HFFc6 (cell line): Measurements from ENCODE around the gene GOLGA6L10. TPM values are rescaled to one million over a fixed set of nuclear protein-coding genes. Genes with fewer than 3 reads are reported as not detected.
"Not testable (repeated sequence)": the region's sequence is repeated elsewhere in the genome, so short reads cannot be mapped to it uniquely, and the experiment has no call there.

Experiments used
- DNase-seq: peaks from one replicate; pipeline ENCODE4 v3.0.0-alpha.2; 2018
- H3K27ac Mint-ChIP-seq: 2 replicates; pipeline ENCODE4 v1.8.0; 2020; ENCODE audit warnings: mild to moderate bottlenecking, mixed read lengths
- H3K27me3 Mint-ChIP-seq: 2 replicates; pipeline ENCODE4 v1.8.0; 2021; ENCODE audit warnings: mild to moderate bottlenecking, moderate library complexity, mixed read lengths; ENCODE audit not compliant: insufficient read depth
- H3K36me3 Mint-ChIP-seq: 2 replicates; pipeline ENCODE4 v1.8.0; 2021; ENCODE audit warnings: low read depth, mixed read lengths
- H3K4me1 Mint-ChIP-seq: 2 replicates; pipeline ENCODE4 v1.8.0; 2020; ENCODE audit warnings: low read depth, mixed read lengths
- H3K4me3 Mint-ChIP-seq: 2 replicates; pipeline ENCODE4 v1.8.0; 2020; ENCODE audit warnings: mild to moderate bottlenecking, moderate library complexity, mixed read lengths
- H3K9me3 Mint-ChIP-seq: 2 replicates; pipeline ENCODE4 v1.8.0; 2020; ENCODE audit warnings: mild to moderate bottlenecking, mixed read lengths
- total RNA-seq, 6 experiments: library from RNA; stranded (reverse); fragmentation: NEBNext Ultra II Directional; extraction: Animal tissue kit (Norgen Biotek cat#: 25700); gene quantifications; 2 replicates in 1 of 6; 3 replicates in 5 of 6; pipeline ENCODE4 v1.2.3, GENCODE V29; 2021
- TF ChIP-seq, protein P1 (sequence below): fragments of 200-600 bp; sonication (generic); IDR thresholded peaks from 2 replicates; pipeline ENCODE4 v1.5.0; 2021; ENCODE audit warnings: antibody characterized with exemption, mild to moderate bottlenecking

Gene GOLGA6L10
- total RNA-seq, 6 experiments from 2014 or later = 0.43 to 0.69 (median 0.51) TPM

DNA sequence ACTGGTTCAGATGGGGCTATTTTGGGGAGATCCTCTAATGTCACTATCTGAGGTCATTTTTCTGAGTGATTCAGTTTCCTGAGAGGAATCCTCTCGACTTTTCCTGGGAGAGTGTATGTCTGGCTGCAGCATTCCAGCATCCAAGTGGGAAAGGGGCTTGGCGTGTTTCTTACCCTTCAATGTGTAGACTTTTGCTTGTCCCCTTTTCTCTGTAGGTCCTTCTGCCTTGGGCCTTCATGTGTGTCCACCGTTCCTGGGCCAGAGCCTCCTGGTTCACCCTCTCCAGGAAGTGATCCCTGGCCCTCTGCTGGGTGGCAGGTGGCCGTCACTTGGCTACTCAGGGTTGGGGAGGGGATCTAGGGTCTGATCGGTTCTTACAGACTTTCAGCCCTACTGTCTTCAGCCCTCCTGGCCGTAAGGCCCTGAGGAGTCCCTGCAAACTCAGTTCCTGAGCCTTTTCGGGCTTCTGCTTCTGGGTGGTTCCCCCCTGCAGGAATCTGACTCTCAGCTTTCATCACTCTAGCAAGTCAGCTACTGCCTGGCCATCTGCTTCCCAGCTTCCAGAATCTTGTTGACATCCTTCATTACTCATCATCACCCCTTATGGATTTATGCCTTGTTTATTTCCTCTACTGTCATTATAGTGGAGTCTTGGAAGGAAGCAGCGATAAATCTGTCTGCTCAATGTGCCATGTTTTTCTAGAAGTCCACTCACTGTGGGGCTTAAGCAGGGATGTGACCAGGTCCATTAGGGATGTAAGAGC lies 36.5 kb downstream of the GOLGA6L10 start:
- DNase-seq = no peak
- peaks cover 8% of the 10 kb centered on the region; the same call in 1 of the 2 replicates for H3K36me3 Mint-ChIP-seq
- no peak overlapping the region for H3K4me3 Mint-ChIP-seq
- H3K27me3 Mint-ChIP-seq = peaks cover 28% of the 10 kb centered on the region
- peaks cover 6% of the 10 kb centered on the region for H3K9me3 Mint-ChIP-seq
- TF ChIP-seq, protein P1, sequence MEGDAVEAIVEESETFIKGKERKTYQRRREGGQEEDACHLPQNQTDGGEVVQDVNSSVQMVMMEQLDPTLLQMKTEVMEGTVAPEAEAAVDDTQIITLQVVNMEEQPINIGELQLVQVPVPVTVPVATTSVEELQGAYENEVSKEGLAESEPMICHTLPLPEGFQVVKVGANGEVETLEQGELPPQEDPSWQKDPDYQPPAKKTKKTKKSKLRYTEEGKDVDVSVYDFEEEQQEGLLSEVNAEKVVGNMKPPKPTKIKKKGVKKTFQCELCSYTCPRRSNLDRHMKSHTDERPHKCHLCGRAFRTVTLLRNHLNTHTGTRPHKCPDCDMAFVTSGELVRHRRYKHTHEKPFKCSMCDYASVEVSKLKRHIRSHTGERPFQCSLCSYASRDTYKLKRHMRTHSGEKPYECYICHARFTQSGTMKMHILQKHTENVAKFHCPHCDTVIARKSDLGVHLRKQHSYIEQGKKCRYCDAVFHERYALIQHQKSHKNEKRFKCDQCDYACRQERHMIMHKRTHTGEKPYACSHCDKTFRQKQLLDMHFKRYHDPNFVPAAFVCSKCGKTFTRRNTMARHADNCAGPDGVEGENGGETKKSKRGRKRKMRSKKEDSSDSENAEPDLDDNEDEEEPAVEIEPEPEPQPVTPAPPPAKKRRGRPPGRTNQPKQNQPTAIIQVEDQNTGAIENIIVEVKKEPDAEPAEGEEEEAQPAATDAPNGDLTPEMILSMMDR = no peak
- no peak overlapping the region for H3K27ac Mint-ChIP-seq
- peaks cover 12% of the 10 kb centered on the region for H3K4me1 Mint-ChIP-seq

DNA sequence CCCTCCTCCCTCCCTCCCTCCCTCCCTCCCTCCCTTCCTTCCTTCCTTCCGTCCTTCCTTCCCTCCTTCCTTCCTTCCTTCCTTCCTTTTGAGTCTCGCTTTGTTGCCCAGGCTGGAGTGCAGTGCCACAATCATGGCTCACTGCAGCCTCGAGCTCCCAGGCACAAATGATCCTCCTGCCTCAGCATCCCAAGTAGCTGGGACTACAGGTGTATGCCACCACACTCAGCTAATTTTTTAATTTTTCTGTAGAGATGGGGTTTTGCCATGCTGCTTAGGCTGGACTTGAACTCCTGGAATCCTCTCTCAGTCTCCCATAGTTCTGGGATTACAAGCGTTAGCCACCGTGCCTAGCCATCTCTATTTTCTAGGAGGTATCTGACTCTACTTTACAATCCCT lies 38.0 kb downstream of the GOLGA6L10 start:
- H3K36me3 Mint-ChIP-seq = not testable (repeated sequence)
- H3K4me1 Mint-ChIP-seq = peaks cover 12% of the 10 kb centered on the region

DNA sequence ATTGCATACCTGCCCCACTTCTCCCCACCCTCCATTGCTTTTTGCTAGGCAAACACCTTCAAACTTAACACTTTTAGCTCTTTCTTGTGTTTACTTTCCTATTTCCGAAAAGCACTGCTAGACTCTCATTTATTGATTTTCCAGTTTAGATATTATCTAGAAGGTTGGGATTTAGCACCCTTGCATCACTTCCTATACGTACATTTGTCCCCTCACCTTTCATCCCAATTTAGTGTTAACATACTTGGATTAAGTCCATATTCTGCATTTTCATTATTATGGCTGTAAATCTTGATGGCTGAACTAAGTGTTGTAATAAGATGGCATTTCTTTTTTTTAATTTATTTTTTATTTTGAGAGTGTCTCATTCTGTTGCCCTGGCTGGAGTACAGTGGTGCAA lies 39.5 kb downstream of the GOLGA6L10 start:
- H3K4me3 Mint-ChIP-seq = no peak overlapping the region
- H3K27me3 Mint-ChIP-seq = peaks cover 26% of the 10 kb centered on the region
- no peak for DNase-seq
- peaks cover 8% of the 10 kb centered on the region; the same call in 1 of the 2 replicates for H3K36me3 Mint-ChIP-seq
- H3K9me3 Mint-ChIP-seq = peaks cover 6% of the 10 kb centered on the region
- H3K27ac Mint-ChIP-seq = no peak overlapping the region
- H3K4me1 Mint-ChIP-seq = peaks cover 12% of the 10 kb centered on the region
- TF ChIP-seq, protein P1 = no peak

More for the DNA sequence above, 38.0 kb downstream of the GOLGA6L10 start:
- H3K27me3 Mint-ChIP-seq = peaks cover 29% of the 10 kb centered on the region
- not testable (repeated sequence) for H3K9me3 Mint-ChIP-seq, H3K27ac Mint-ChIP-seq, H3K4me3 Mint-ChIP-seq, DNase-seq

DNA sequence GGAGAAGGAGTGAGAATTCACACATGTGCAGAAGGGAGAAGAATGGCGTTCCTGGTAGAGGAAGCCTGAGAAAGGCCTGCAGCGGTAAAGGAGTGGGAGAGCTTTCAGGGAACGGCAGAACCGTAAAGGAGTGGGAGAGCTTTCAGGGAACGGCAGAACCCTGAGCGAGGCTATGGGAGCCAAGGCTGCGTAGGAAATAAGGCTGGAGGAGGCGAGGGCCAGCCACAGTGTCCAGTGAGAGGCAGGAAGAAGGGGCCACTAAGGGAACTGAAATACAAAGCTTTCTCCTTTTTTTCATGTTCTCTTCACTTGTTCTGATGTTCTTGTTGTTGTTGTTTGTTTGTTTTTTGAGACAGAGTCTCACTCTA lies 41.6 kb downstream of the GOLGA6L10 start:
- no peak for DNase-seq
- Mint-ChIP-seq H3K4me1 (peaks cover 5% of the 10 kb centered on the region), H3K27ac (no peak overlapping the region), H3K9me3 (peaks cover 6% of the 10 kb centered on the region), H3K4me3 (no peak overlapping the region), H3K36me3 (peaks cover 8% of the 10 kb centered on the region; the same call in 1 of the 2 replicates), H3K27me3 (peaks cover 31% of the 10 kb centered on the region)
- TF ChIP-seq, protein P1 = no peak

DNA sequence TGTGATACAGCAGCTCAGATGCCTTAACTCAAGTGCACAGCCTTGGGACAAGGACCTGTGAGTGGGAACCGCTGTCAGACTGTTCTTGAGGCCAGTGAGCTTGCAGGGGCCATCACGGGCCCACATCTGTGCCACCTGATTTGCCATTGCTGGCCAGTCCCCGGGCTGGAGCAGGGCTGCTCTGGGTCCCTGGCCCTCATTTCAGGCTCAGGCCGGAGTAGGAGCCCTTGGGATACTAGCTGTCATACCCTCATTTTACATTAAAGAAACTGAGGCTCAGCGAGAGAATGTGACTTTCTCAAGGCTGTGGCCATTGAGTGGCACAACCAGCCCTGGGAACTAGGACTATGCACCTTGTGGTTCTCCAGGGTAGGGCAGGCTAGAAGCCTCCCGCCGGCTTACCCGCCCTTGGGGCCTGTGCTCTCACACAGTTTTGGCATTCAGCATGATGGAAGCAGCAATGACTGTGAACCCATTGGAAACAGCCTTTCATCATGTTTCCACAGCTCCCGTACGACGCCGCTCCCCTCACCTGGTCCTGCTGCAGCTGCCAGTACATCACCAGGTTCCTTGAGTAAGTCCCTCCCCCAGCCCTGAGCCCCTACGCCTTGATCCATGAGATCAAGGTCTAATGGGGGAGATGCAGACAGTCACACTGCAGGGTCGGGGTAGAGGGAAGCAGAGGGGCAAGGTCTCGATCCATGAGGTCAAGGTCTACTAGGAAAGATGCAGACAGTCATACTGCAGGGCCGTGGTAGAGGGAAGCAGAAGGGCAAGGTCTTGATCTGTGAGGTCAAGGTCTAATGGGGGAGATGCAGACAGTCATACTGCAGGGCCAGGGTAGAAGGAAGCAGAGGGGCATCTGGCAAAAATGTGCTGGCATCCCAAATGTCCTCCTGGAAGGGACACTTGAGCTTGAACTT lies 42.2 kb downstream of the GOLGA6L10 start:
- TF ChIP-seq, protein P1 = no peak
- no peak overlapping the region for H3K27ac Mint-ChIP-seq
- peaks cover 6% of the 10 kb centered on the region for H3K9me3 Mint-ChIP-seq
- peaks cover 35% of the 10 kb centered on the region for H3K27me3 Mint-ChIP-seq
- peaks cover 8% of the 10 kb centered on the region; the same call in 1 of the 2 replicates for H3K36me3 Mint-ChIP-seq
- no peak for DNase-seq
- no peak overlapping the region for H3K4me3 Mint-ChIP-seq
- H3K4me1 Mint-ChIP-seq = no peaks in the 10 kb centered on the region
